ENCODE results near the gene PLCB1. TPM values are rescaled to one million over a fixed set of nuclear protein-coding genes. Genes with fewer than 3 reads are reported as not detected.

The PLCB1 gene
- total and polyA plus RNA-seq, 10 of the 15 experiments (the other 5 are each of a cell fraction or from before 2014, with no cell fraction given) = 0.05 to 5.3 (median 0.17) TPM; not detected in 1

- Histone ChIP-seq H3K36me3 (ENCODE audit: control insufficient read depth in 2 of 2, insufficient read depth in 2 of 2, low read length in 1 of 2) (no peaks in the 10 kb centered on the region), H3K4me2 (ENCODE audit: control insufficient read depth, insufficient read depth) (no peak overlapping the region), H3K9me3 (replicated peaks; ENCODE audit: control insufficient read depth, insufficient read depth, low read length) (no peaks in the 10 kb centered on the region), H4K20me1 (ENCODE audit: control insufficient read depth, insufficient read depth) (no peaks in the 10 kb centered on the region), H3K79me2 (ENCODE audit: control insufficient read depth, insufficient read depth, low read length) (no peaks in the 10 kb centered on the region), H3K9ac (ENCODE audit: control insufficient read depth, insufficient read depth, low read length) (no peak overlapping the region), H3K27ac (ENCODE audit: control insufficient read depth, insufficient read depth) (no peak overlapping the region), H3K4me3 (no peak overlapping the region), H2AFZ (ENCODE audit: control insufficient read depth, low read depth, low read length) (no peak overlapping the region), H3K4me1 (ENCODE audit: control insufficient read depth, insufficient read depth, low read length) (no peaks in the 10 kb centered on the region), H3K27me3 (replicated peaks in 1 of 2; ENCODE audit: control insufficient read depth in 2 of 2, insufficient read depth in 2 of 2, low read length in 1 of 2) (no peaks in the 10 kb centered on the region)
- no peak for FAIRE-seq
- BruUV-seq (replicated peaks) = no TSS peak
- SMC1A ChIA-PET (ENCODE audit: uncharacterized antibody, unreplicated experiment) = interaction anchor here (1.4 kb wide), 1 partner anchor 9 kb away, joined by 3 read pairs; no protein-coding TSS in a partner anchor
- POLR2A ChIA-PET = no interaction called here
- DNase-seq (ENCODE audit: low read depth, low spot score) = no peak
- RAD21 ChIA-PET (ENCODE audit: unreplicated experiment) = no interaction called here
- no peak for ATAC-seq
- TF ChIP-seq TBL1XR1 (IDR thresholded peaks at IDR 0.05; ENCODE audit: low read depth, low read length) (no peak), IKZF2 (IDR thresholded peaks at IDR 0.05) (no peak), SUPT20H (IDR thresholded peaks at IDR 0.05; ENCODE audit: borderline replicate concordance, control insufficient read depth, low read depth, low read length) (no peak), SREBF2 (IDR thresholded peaks at IDR 0.05; ENCODE audit: low read length) (no peak), PBX3 (IDR thresholded peaks at IDR 0.05; ENCODE audit: insufficient replicate concordance, low read depth, low read length) (no peak), ZNF24 (IDR thresholded peaks at IDR 0.05) (no peak), SUZ12 (IDR thresholded peaks at IDR 0.05; ENCODE audit: unreplicated experiment) (no peak), IKZF1 (conservative IDR thresholded peaks at IDR 0.05) (no peak), E2F4 (IDR thresholded peaks at IDR 0.05; ENCODE audit: low read depth, low read length) (no peak), RCOR1 (conservative IDR thresholded peaks at IDR 0.05; ENCODE audit: low read depth, low read length) (no peak), ZBED1 (IDR thresholded peaks at IDR 0.05; ENCODE audit: borderline replicate concordance) (no peak), HDAC2 (IDR thresholded peaks at IDR 0.05) (no peak), CTCF (IDR thresholded peaks at IDR 0.05 in 2 of 3, conservative IDR thresholded peaks at IDR 0.05 in 1 of 3; ENCODE audit: control insufficient read depth in 2 of 3, extremely low read depth in 1 of 3, insufficient read depth in 1 of 3, low read depth in 3 of 3, low read length in 3 of 3) (no peak), IRF3 (IDR thresholded peaks at IDR 0.05) (no peak)
- WGBS (ENCODE audit: insufficient coverage, insufficient replicate concordance, low lambda C conversion rate, missing lambda C conversion rate) = 38% methylated on average over 10 of the region's 10 CpGs
- in situ Hi-C loops (cut with MboI) = no loop called here
- CTCF ChIA-PET = interaction anchor here (0.6 to 2.1 kb wide), 3 partner anchors 15 to 380 kb away, joined by 3 to 5 read pairs (median 3); no protein-coding TSS in a partner anchor
- intact Hi-C loops (cut with micrococcal nuclease; ENCODE audit: unreplicated experiment) = no loop called here
Measured at GRCh38 chr20:8315639-8316573, 183.8 kb downstream of the PLCB1 start.
